ENCODE results near the gene SCTR. TPM values are rescaled to one million over a fixed set of nuclear protein-coding genes. Genes with fewer than 3 reads are reported as not detected.
A peak's percentile ranks its signal among the peaks of the same experiment; 100 is the strongest.

Gene SCTR
- total and polyA plus RNA-seq, 2 of the 13 experiments (the other 11 are each of a cell fraction or from before 2014, with no cell fraction given): not detected

GRCh38 chr2:119425620-119426395 is 98.5 kb downstream of the SCTR start (continued):
- TF ChIP-seq ZNF800 (CRISPR knock-in tag; IDR thresholded peaks at IDR 0.05) (peak; percentile 40; the same call in 1 of the 2 replicates), CAMTA2 (CRISPR knock-in tag; IDR thresholded peaks at IDR 0.05; ENCODE audit: borderline replicate concordance) (no peak), GATAD2A (CRISPR knock-in tag; IDR thresholded peaks at IDR 0.05) (peak; percentile 94), ARID5B (CRISPR knock-in tag; IDR thresholded peaks at IDR 0.05) (peak; percentile 99), FOXA1 (IDR thresholded peaks at IDR 0.05) (no peak), FOXA1 (CRISPR knock-in tag; IDR thresholded peaks at IDR 0.05) (peak; percentile 81), MIER3 (CRISPR knock-in tag; IDR thresholded peaks at IDR 0.05; ENCODE audit: borderline replicate concordance) (peak; percentile 79; the same call in 1 of the 2 replicates), TEF (CRISPR knock-in tag; IDR thresholded peaks at IDR 0.05) (no peak), ONECUT2 (CRISPR knock-in tag; IDR thresholded peaks at IDR 0.05) (no peak), HOXA5 (CRISPR knock-in tag; IDR thresholded peaks at IDR 0.05) (0 out of 2 replicates have a peak, but pooled peaks have one; percentile 36), TBX2 (CRISPR knock-in tag; IDR thresholded peaks at IDR 0.05; ENCODE audit: borderline replicate concordance) (peak; percentile 64; the same call in 1 of the 2 replicates), ZNF281 (CRISPR knock-in tag; IDR thresholded peaks at IDR 0.05; ENCODE audit: borderline replicate concordance) (peak; percentile 98), NR2F6 (IDR thresholded peaks at IDR 0.05) (peak; percentile 96), NR2F6 (CRISPR knock-in tag; IDR thresholded peaks at IDR 0.05) (peak; percentile 96), ZNF337 (CRISPR knock-in tag; IDR thresholded peaks at IDR 0.05; ENCODE audit: borderline replicate concordance, low read depth) (peak; percentile 21; the same call in 1 of the 2 replicates), ZNF720 (CRISPR knock-in tag; IDR thresholded peaks at IDR 0.05) (no peak), YY1 (IDR thresholded peaks at IDR 0.05; ENCODE audit: insufficient read depth, insufficient replicate concordance, low read depth, low read length) (peak; percentile 28), CHD2 (IDR thresholded peaks at IDR 0.05; ENCODE audit: low read depth, low read length) (peak; percentile 30; the same call in 1 of the 2 replicates), ZNF362 (CRISPR knock-in tag; IDR thresholded peaks at IDR 0.05; ENCODE audit: borderline replicate concordance) (peak; percentile 94)
